ENCODE data around the gene METTL25B. TPM values are rescaled to one million over a fixed set of nuclear protein-coding genes. Genes with fewer than 3 reads are reported as not detected.

Gene METTL25B
- total RNA-seq, 1 donor from 2014 or later: 41.0 TPM

- no peak for ATAC-seq
- Histone ChIP-seq H3K36me3 (peaks cover 36% of the 10 kb centered on the region), H3K4me1 (peaks cover 62% of the 10 kb centered on the region), H3K9me3 (no peaks in the 10 kb centered on the region), H3K27ac (peak overlapping the region; percentile 11), H3K4me3 (no peak overlapping the region), H3K27me3 (ENCODE audit: low read depth) (no peaks in the 10 kb centered on the region)
- no peak for TF ChIP-seq CTCF (IDR thresholded peaks at IDR 0.05)
- intact Hi-C loops (cut with DNase I): no loop called here
- DNase-seq: peak; percentile 34
These were observed 16.6 kb downstream of the METTL25B start for GRCh38 chr1:156744786-156745419.

DNA sequence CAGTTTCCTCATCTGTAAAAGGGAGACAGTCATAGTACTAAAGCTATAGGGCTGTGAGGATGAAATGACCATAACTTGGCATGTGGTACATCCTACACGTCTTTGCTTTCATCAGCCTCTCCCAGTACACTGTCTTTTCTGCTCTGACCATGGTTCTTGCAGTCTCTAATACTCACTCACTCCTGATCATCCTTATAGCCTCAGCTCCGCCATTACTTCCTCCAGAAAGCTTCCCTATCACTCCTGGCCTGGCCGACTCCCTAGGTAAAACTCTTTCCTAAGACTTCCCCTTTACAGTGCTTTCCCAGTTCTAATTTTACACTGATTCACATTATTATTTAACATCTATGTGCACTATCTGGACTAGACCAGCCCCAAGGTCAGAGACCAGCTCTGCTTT is 17.6 kb downstream of the METTL25B start:
- H3K27ac ChIP-seq: peak overlapping the region; percentile 99
- peak overlapping the region; percentile 95 for H3K4me3 ChIP-seq
- DNase-seq (no peak), ATAC-seq (no peak)
- H3K9me3 ChIP-seq: no peaks in the 10 kb centered on the region
- peaks cover 36% of the 10 kb centered on the region for H3K36me3 ChIP-seq
- no peak for TF ChIP-seq CTCF (IDR thresholded peaks at IDR 0.05)
- no peaks in the 10 kb centered on the region for H3K27me3 ChIP-seq (ENCODE audit: low read depth)
- peaks cover 59% of the 10 kb centered on the region for H3K4me1 ChIP-seq
- intact Hi-C loops (cut with DNase I): no loop called here

GRCh38 chr1:156746406-156746727 is 18.1 kb downstream of the METTL25B start:
- intact Hi-C loops (cut with DNase I): no loop called here
- H3K4me1 ChIP-seq: peaks cover 58% of the 10 kb centered on the region
- peak overlapping the region; percentile 99 for H3K27ac ChIP-seq
- H3K36me3 ChIP-seq: peaks cover 36% of the 10 kb centered on the region
- no peak for ATAC-seq
- DNase-seq: no peak
- TF ChIP-seq CTCF (IDR thresholded peaks at IDR 0.05): no peak
- peak overlapping the region; percentile 95 for H3K4me3 ChIP-seq
- H3K9me3 ChIP-seq: no peaks in the 10 kb centered on the region
- no peaks in the 10 kb centered on the region for H3K27me3 ChIP-seq (ENCODE audit: low read depth)

DNA sequence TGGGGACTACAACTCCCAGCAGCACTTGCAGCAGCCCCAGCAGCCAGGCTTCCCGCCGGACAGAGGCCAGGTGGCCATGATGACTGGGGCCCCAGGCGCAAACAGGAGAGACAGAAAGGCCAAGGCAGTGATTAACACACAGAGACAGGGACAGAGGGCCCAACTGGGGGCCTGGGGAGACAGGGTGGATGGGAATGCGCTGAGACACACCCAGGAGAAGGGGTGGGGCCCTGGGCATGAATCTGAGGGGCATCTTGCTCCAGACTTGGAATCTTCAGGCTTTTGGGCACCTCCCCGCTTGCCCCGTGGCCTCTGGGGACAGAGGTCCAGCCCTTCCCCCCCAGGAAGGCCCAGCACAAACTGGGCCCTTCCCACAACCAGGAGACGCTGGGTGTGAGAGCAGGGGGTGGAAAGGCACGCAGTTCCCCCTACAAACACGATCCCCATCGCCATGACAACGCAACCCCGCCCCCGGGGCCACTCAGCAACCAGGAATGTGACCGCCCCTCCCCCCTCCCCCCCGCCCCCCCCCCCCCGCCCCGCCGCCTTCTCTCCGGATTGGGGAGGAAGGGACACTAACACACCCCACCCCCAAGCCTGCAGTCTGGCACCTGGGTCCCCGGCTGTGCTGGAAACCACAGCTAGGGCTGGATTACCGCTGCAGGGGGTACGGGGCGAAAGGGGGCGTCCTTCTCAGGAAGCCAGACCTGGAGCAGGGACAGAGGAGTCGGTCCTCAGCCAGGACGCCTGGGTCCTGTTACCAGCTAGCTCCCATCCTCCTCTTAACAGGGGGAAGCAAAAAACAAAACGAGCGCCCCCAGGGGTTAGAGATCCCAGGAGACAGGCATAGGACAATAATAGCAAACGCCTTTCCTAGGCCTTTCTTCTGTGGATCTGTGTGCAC is 18.7 kb downstream of the METTL25B start:
- Histone ChIP-seq H3K27me3 (ENCODE audit: low read depth) (no peaks in the 10 kb centered on the region), H3K36me3 (peaks cover 34% of the 10 kb centered on the region), H3K9me3 (no peaks in the 10 kb centered on the region), H3K4me1 (peaks cover 51% of the 10 kb centered on the region), H3K27ac (peak overlapping the region; percentile 99), H3K4me3 (peak overlapping the region; percentile 95)
- TF ChIP-seq CTCF (IDR thresholded peaks at IDR 0.05): no peak
- DNase-seq: peak; percentile 94
- ATAC-seq: peak; percentile 73
- intact Hi-C loops (cut with DNase I): no loop called here

GRCh38 chr1:156747742-156748669 is 19.7 kb downstream of the METTL25B start:
- H3K4me1 ChIP-seq: peaks cover 56% of the 10 kb centered on the region
- intact Hi-C loops (cut with DNase I): no loop called here
- H3K9me3 ChIP-seq: no peaks in the 10 kb centered on the region
- TF ChIP-seq CTCF (IDR thresholded peaks at IDR 0.05): no peak
- H3K36me3 ChIP-seq: peaks cover 24% of the 10 kb centered on the region
- no peak for DNase-seq
- no peak for ATAC-seq
- peak overlapping the region; percentile 95 for H3K4me3 ChIP-seq
- peak overlapping the region; percentile 99 for H3K27ac ChIP-seq
- H3K27me3 ChIP-seq (ENCODE audit: low read depth): no peaks in the 10 kb centered on the region

Data from lower lobe of right lung (tissue), 2 donors.